MCF 10A (cell line): Measurements from ENCODE around the gene SLC1A1. TPM values are rescaled to one million over a fixed set of nuclear protein-coding genes. Genes with fewer than 3 reads are reported as not detected.

Experiments
- BruUV-seq: library from RNA; stranded (reverse); fragments of 400-500 nt; replicated peaks from 2 replicates; lab custom pipeline; 2021; lab: Mats Ljungman, UMichigan
- CTCF ChIA-PET: fragments of 300-600 bp; sonication (Branson Sonifier 250); formaldehyde crosslinking; extraction: SDS; loops from one replicate; lab custom pipeline; 2021; ENCODE audit warnings: antibody characterized with exemption, inconsistent platforms; lab: Yijun Ruan, JAX
- POLR2A ChIA-PET: fragments of 300-600, 350-650 bp; sonication (Branson Sonifier 250); formaldehyde crosslinking; extraction: SDS; loops from one replicate; lab custom pipeline; 2020; ENCODE audit warnings: antibody characterized with exemption, inconsistent platforms; lab: Yijun Ruan, JAX
- DNase-seq: peaks from one replicate; pipeline ENCODE4 v3.0.0-alpha.2; 2018; ENCODE audit not compliant: unreplicated experiment
- H3K27ac Mint-ChIP-seq: one replicate; pipeline ENCODE4 v1.8.0; 2022; ENCODE audit warnings: mild to moderate bottlenecking, low read depth, mixed read lengths; ENCODE audit not compliant: unreplicated experiment
- H3K27me3 Mint-ChIP-seq: one replicate; pipeline ENCODE4 v1.8.0; 2022; ENCODE audit warnings: mixed read lengths; ENCODE audit not compliant: insufficient read depth, unreplicated experiment
- H3K36me3 Mint-ChIP-seq: one replicate; pipeline ENCODE4 v1.8.0; 2022; ENCODE audit warnings: mild to moderate bottlenecking, moderate library complexity, mixed read lengths; ENCODE audit not compliant: insufficient read depth, unreplicated experiment
- H3K4me1 Mint-ChIP-seq: one replicate; pipeline ENCODE4 v1.8.0; 2022; ENCODE audit warnings: mixed read lengths; ENCODE audit not compliant: insufficient read depth, unreplicated experiment
- H3K4me3 Mint-ChIP-seq: one replicate; pipeline ENCODE4 v1.8.0; 2022; ENCODE audit warnings: mild to moderate bottlenecking, moderate library complexity, mixed read lengths; ENCODE audit not compliant: unreplicated experiment
- H3K9me3 Mint-ChIP-seq: one replicate; pipeline ENCODE4 v1.8.0; 2022; ENCODE audit warnings: mixed read lengths; ENCODE audit not compliant: unreplicated experiment
- intact Hi-C: fragments of 100-400 bp; cut with micrococcal nuclease; formaldehyde crosslinking; loops from 2 replicates; pipeline ENCODE4 v1.14.1; 2022
- total RNA-seq: library from RNA; stranded (reverse); gene quantifications from 2 replicates; pipeline ENCODE4 v1.2.3, GENCODE V29; 2022
- TF ChIP-seq, protein P1 (sequence below): fragments of 200-600 bp; IDR thresholded peaks from one replicate; pipeline ENCODE4 v1.8.0; 2022; ENCODE audit warnings: antibody characterized with exemption, mild to moderate bottlenecking; ENCODE audit not compliant: unreplicated experiment

The SLC1A1 gene
- total RNA-seq, 1 experiment from 2014 or later, result 0.16 TPM

DNA sequence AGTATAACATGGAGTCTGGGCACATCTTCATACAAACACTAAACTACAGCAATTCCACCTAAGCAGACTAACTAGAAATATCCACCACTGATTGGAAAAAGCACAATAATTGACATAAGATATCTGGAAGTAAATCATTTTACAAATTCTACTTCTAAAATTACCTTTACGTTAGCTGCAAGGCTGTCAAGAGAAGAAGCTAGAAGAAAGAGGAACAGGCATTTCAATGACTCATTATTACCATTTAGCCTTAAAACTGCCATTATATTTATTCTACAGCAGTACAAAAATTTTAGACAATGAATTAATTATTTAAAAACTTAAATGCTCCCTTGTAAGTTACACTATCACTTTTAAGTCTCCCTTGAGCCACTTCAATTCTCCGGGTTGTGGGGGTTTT lies 128.4 kb downstream of the SLC1A1 start:
- intact Hi-C loops, result no loop called here
- Mint-ChIP-seq H3K4me3 (no peak overlapping the region), H3K4me1 (peaks cover 9% of the 10 kb centered on the region), H3K27ac (no peak overlapping the region), H3K36me3 (no peaks in the 10 kb centered on the region), H3K27me3 (no peaks in the 10 kb centered on the region), H3K9me3 (no peaks in the 10 kb centered on the region)
- TF ChIP-seq, protein P1, sequence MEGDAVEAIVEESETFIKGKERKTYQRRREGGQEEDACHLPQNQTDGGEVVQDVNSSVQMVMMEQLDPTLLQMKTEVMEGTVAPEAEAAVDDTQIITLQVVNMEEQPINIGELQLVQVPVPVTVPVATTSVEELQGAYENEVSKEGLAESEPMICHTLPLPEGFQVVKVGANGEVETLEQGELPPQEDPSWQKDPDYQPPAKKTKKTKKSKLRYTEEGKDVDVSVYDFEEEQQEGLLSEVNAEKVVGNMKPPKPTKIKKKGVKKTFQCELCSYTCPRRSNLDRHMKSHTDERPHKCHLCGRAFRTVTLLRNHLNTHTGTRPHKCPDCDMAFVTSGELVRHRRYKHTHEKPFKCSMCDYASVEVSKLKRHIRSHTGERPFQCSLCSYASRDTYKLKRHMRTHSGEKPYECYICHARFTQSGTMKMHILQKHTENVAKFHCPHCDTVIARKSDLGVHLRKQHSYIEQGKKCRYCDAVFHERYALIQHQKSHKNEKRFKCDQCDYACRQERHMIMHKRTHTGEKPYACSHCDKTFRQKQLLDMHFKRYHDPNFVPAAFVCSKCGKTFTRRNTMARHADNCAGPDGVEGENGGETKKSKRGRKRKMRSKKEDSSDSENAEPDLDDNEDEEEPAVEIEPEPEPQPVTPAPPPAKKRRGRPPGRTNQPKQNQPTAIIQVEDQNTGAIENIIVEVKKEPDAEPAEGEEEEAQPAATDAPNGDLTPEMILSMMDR, result no peak
- no TSS peak for BruUV-seq
- POLR2A ChIA-PET, result no interaction called here
- DNase-seq, result no peak
- CTCF ChIA-PET, result no interaction called here

DNA sequence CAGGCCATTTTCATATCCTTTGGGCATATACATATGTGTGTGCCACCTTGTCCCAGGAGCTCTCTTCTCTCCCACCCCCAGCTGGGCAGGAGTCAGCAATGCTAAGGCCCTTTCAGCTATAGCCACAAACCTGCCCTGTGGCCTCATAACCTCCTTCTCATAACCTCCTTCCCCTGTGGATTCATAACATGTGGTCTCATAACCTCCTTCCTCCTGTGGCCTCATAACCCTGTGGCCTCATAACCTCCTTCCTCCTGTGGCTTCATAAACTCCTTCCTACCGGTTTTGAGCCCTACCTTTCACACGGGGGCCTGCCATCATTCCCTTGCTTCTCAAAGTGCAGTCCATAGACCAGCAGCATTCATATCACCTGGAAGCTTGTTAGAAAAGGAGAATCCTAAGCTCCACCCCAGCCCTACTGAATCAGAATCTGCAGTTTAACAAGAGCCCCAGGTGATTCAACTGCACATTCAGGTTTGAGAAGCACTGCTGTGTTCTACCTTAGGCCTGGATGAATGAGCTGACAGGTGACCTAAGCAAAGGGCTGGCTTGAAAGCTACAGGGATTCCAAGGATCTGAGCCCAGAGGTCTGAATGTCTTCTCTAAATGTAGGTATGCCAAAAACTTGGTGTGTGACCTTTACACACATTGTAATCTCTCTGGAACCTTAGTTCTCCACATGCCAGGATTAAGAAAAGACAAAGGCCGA lies 129.9 kb downstream of the SLC1A1 start:
- no TSS peak for BruUV-seq
- POLR2A ChIA-PET, result no interaction called here
- no peak for DNase-seq
- H3K4me3 Mint-ChIP-seq, result no peak overlapping the region
- no peaks in the 10 kb centered on the region for H3K27me3 Mint-ChIP-seq
- CTCF ChIA-PET, result interaction anchor here (0.7 to 0.9 kb wide), 2 partner anchors 15 to 20 kb away, joined by 4 read pairs; no protein-coding TSS in a partner anchor
- TF ChIP-seq, protein P1, result no peak
- no peak overlapping the region for H3K27ac Mint-ChIP-seq
- intact Hi-C loops, result no loop called here
- peaks cover 3% of the 10 kb centered on the region for H3K4me1 Mint-ChIP-seq
- no peaks in the 10 kb centered on the region for H3K9me3 Mint-ChIP-seq
- no peaks in the 10 kb centered on the region for H3K36me3 Mint-ChIP-seq

DNA sequence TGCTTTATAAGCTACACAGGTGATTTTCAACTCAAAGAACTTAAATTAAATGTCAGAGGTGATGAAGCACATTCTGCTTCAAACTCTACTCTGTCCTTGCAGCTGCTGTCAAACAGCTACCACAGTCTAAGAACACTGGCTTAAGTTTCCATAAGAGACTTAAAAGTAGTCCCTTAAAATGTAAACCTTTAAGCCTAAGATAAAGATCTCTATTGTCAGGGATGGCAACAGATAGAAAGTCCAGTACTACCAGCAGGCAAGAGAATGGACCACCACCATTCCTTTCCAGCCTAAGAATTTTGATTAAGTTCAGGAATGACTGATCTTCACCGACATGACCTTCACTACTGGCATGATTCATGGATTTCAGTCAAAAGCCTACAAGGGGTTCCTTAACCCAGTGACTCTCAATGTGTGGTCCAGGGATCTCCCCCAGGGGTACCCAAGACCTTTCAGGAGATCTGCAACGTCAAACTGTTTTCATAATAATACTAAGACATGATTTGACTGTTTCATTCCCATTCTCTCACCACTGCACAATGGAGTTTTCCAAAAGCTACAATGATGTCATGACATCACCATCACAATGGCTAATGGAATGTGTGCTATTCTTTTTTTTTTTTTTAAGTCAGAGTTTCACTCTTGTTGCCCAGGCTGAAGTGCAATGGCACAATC lies 130.8 kb downstream of the SLC1A1 start:
- no peaks in the 10 kb centered on the region for H3K36me3 Mint-ChIP-seq
- no peaks in the 10 kb centered on the region for H3K4me1 Mint-ChIP-seq
- intact Hi-C loops, result no loop called here
- H3K27ac Mint-ChIP-seq, result no peak overlapping the region
- H3K9me3 Mint-ChIP-seq, result no peaks in the 10 kb centered on the region
- H3K4me3 Mint-ChIP-seq, result no peak overlapping the region
- TF ChIP-seq, protein P1, result no peak
- H3K27me3 Mint-ChIP-seq, result no peaks in the 10 kb centered on the region
- BruUV-seq, result no TSS peak
- DNase-seq, result no peak
- ChIA-PET POLR2A (interaction anchor here (0.6 kb wide), 1 partner anchor 13 kb away, joined by 3 read pairs; no protein-coding TSS in a partner anchor), CTCF (interaction anchor here (0.7 kb wide), 1 partner anchor 19 kb away, joined by 4 read pairs; no protein-coding TSS in a partner anchor)

DNA sequence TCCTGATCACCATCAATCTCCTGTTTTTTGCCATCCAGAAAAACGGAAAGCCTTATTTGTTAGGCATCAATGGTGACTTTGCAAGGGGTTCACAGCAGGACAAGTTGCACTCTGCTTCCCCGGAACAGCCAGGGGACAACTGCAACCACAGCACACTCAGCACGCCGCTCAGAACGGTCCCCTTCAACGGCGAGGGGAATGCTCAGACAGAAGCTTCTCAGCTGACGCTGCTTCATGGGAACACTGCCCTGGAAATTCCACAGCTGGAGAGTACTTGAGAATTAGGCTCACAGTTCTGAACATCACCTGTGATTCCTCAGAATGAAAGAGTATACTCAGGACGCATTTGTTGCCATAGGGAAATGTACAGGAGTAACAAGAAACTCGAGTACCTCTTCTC lies 131.7 kb downstream of the SLC1A1 start:
- H3K36me3 Mint-ChIP-seq, result no peaks in the 10 kb centered on the region
- H3K4me3 Mint-ChIP-seq, result no peak overlapping the region
- intact Hi-C loops, result no loop called here
- no peaks in the 10 kb centered on the region for H3K9me3 Mint-ChIP-seq
- ChIA-PET CTCF (no interaction called here), POLR2A (no interaction called here)
- H3K27me3 Mint-ChIP-seq, result no peaks in the 10 kb centered on the region
- H3K4me1 Mint-ChIP-seq, result no peaks in the 10 kb centered on the region
- no peak overlapping the region for H3K27ac Mint-ChIP-seq
- no peak for DNase-seq
- TF ChIP-seq, protein P1, result no peak
- BruUV-seq, result no TSS peak
